Measurements from ENCODE around the gene SCNM1.

The SCNM1 gene

DNA sequence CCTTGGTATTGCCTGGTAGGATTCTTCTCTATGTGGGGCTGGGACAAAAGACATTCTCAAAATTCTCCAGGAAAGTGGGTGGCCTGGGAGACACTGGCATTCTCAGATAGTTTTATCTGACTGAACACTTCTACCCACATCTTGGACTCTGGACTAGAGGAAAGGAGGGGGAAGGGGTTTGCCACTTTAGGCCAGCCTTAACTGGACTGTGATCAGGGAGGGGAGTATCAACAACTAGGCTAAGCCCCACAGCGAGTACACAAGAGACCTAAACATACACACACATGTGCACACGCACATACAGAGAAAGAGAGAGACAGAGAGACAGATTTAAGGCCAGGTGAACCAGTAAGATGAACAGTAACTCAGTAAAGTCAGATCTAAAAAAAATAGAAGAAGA, 18.3 kb upstream of the SCNM1 start:
- Histone ChIP-seq H3K9me3 (ENCODE audit: control insufficient read depth, insufficient read depth, low read depth, low read length) (no peaks in the 10 kb centered on the region), H3K4me1 (ENCODE audit: control insufficient read depth, insufficient read depth, low read length) (peaks cover 3% of the 10 kb centered on the region; the same call in 1 of the 2 replicates), H3K4me3 (ENCODE audit: low read depth, low read length) (no peak overlapping the region), H3K36me3 (ENCODE audit: control insufficient read depth in 2 of 2, insufficient read depth in 1 of 2, low read length in 2 of 2) (no peaks in the 10 kb centered on the region), H3K27ac (ENCODE audit: extremely low read depth, low read depth, low read length) (no peak overlapping the region)
- TF ChIP-seq, protein P1, sequence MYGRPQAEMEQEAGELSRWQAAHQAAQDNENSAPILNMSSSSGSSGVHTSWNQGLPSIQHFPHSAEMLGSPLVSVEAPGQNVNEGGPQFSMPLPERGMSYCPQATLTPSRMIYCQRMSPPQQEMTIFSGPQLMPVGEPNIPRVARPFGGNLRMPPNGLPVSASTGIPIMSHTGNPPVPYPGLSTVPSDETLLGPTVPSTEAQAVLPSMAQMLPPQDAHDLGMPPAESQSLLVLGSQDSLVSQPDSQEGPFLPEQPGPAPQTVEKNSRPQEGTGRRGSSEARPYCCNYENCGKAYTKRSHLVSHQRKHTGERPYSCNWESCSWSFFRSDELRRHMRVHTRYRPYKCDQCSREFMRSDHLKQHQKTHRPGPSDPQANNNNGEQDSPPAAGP (tag by site-specific recombination; IDR thresholded peaks at IDR 0.05): no peak
- TF ChIP-seq ZNF544 (tag by site-specific recombination; IDR thresholded peaks at IDR 0.05) (no peak), ZNF248 (tag by site-specific recombination; IDR thresholded peaks at IDR 0.05) (no peak), ZNF707 (tag by site-specific recombination; IDR thresholded peaks at IDR 0.05) (no peak), GLIS1 (tag by site-specific recombination; IDR thresholded peaks at IDR 0.05) (no peak)
- TF ChIP-seq, protein P2, sequence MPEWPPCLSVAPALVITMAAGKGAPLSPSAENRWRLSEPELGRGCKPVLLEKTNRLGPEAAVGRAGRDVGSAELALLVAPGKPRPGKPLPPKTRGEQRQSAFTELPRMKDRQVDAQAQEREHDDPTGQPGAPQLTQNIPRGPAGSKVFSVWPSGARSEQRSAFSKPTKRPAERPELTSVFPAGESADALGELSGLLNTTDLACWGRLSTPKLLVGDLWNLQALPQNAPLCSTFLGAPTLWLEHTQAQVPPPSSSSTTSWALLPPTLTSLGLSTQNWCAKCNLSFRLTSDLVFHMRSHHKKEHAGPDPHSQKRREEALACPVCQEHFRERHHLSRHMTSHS (tag by site-specific recombination; IDR thresholded peaks at IDR 0.05): no peak
- ChIA-PET POLR2A (no interaction called here), CTCF (interaction anchor here (1.2 kb wide), 1 partner anchor 9 kb away, joined by 6 read pairs; the partner anchor contains the start of gene TNFAIP8L2)

DNA sequence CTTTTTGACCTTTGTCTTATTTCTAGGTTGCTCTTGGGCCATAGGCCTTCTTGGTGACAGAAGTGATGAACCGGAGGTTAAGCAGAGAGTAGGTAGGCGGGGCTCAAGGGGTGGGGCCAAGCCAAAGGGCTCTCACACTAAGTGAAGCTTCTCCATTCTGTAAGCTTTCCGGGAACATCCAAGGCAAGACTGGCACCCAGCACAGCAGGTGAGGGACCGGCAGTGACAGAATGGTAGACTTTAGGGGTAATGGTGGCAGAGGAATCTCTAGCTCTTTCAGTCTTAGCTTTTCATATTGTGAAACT, 9.5 kb upstream of the SCNM1 start, which contains the start of gene TNFAIP8L2:
Gene TNFAIP8L2 (plus strand): TSS at position 135 of the 305 bp plus-strand sequence. CDS start 2,049 bp downstream, outside the sequence.
- no peak within 1 kb of the TSS for H3K27ac ChIP-seq (ENCODE audit: extremely low read depth, low read depth, low read length)
- POLR2A ChIA-PET: interaction anchor here (1.1 to 1.2 kb wide), 2 partner anchors 9 to 33 kb away, joined by 3 to 4 read pairs; partner anchors contain the start of genes LYSMD1, SCNM1 and VPS72
- CTCF ChIA-PET: interaction anchor here (0.6 to 6.4 kb wide), 11 partner anchors 8 to 132 kb away, joined by 3 to 124 read pairs (median 4); partner anchors contain the start of genes LYSMD1 and TMOD4

DNA sequence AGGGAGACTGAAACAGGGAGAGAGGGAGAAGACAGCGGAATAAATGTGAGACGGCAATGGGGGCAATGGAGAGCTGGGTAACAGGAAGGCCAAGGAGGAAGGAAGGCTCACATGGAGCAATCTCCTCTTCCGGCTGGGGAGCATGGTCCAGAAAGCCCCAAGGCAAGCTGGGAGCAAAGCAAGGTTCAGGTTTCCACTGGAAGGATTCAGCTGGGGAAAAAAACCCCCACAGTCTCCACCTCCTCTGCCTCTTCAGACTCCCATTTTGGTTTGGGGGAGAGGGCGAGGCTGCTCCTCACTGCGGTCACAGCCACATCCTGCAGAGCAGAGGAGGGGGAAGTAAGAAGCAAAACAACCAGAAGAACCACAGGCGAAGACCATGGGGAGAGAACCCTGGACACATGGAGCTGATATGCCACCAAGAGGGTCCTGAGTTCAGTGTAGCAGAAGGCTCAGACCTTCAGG, 8.8 kb upstream of the SCNM1 start:
- CTCF ChIA-PET: interaction anchor here (0.6 to 6.4 kb wide), 10 partner anchors 8 to 132 kb away, joined by 3 to 124 read pairs (median 5); partner anchors contain the start of genes LYSMD1 and TMOD4
- no peaks in the 10 kb centered on the region for H3K4me1 ChIP-seq (ENCODE audit: control insufficient read depth, insufficient read depth, low read length)
- no peak overlapping the region for H3K4me3 ChIP-seq (ENCODE audit: low read depth, low read length)
- POLR2A ChIA-PET: interaction anchor here (0.6 to 1.2 kb wide), 3 partner anchors 8 to 33 kb away, joined by 3 to 4 read pairs (median 4); partner anchors contain the start of genes LYSMD1, SCNM1 and VPS72
- H3K36me3 ChIP-seq (ENCODE audit: control insufficient read depth in 2 of 2, insufficient read depth in 1 of 2, low read length in 2 of 2): peaks cover 12 to 63% of the 10 kb centered on the region in 2 experiments
- H3K9me3 ChIP-seq (ENCODE audit: control insufficient read depth, insufficient read depth, low read depth, low read length): no peaks in the 10 kb centered on the region
- H3K27ac ChIP-seq (ENCODE audit: extremely low read depth, low read depth, low read length): no peak overlapping the region
- TF ChIP-seq ZNF112 (tag by site-specific recombination; IDR thresholded peaks at IDR 0.05) (no peak), SETDB1 (IDR thresholded peaks at IDR 0.05; ENCODE audit: insufficient read length, low read length) (no peak), ZNF658 (tag by site-specific recombination; IDR thresholded peaks at IDR 0.05) (no peak), YY1 (tag by site-specific recombination; IDR thresholded peaks at IDR 0.05) (no peak), ZNF416 (tag by site-specific recombination; IDR thresholded peaks at IDR 0.05) (no peak), ZNF423 (tag by site-specific recombination; IDR thresholded peaks at IDR 0.05) (no peak), ZNF223 (tag by site-specific recombination; IDR thresholded peaks at IDR 0.05) (no peak), GLIS1 (tag by site-specific recombination; IDR thresholded peaks at IDR 0.05) (no peak), EGR2 (tag by site-specific recombination; IDR thresholded peaks at IDR 0.05; ENCODE audit: low read depth) (no peak), ZBTB20 (tag by site-specific recombination; IDR thresholded peaks at IDR 0.05) (no peak), ZFP69B (tag by site-specific recombination; IDR thresholded peaks at IDR 0.05) (no peak), ZSCAN30 (tag by site-specific recombination; IDR thresholded peaks at IDR 0.05) (no peak), ZSCAN16 (tag by site-specific recombination; IDR thresholded peaks at IDR 0.05) (no peak)
- TF ChIP-seq, protein P3, sequence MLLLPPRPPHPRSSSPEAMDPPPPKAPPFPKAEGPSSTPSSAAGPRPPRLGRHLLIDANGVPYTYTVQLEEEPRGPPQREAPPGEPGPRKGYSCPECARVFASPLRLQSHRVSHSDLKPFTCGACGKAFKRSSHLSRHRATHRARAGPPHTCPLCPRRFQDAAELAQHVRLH (tag by site-specific recombination; IDR thresholded peaks at IDR 0.05): no peak
- TF ChIP-seq, protein P1 (tag by site-specific recombination; IDR thresholded peaks at IDR 0.05): no peak
- TF ChIP-seq, protein P4, sequence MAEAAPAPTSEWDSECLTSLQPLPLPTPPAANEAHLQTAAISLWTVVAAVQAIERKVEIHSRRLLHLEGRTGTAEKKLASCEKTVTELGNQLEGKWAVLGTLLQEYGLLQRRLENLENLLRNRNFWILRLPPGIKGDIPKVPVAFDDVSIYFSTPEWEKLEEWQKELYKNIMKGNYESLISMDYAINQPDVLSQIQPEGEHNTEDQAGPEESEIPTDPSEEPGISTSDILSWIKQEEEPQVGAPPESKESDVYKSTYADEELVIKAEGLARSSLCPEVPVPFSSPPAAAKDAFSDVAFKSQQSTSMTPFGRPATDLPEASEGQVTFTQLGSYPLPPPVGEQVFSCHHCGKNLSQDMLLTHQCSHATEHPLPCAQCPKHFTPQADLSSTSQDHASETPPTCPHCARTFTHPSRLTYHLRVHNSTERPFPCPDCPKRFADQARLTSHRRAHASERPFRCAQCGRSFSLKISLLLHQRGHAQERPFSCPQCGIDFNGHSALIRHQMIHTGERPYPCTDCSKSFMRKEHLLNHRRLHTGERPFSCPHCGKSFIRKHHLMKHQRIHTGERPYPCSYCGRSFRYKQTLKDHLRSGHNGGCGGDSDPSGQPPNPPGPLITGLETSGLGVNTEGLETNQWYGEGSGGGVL (tag by site-specific recombination; IDR thresholded peaks at IDR 0.05): no peak
- TF ChIP-seq, protein P5, sequence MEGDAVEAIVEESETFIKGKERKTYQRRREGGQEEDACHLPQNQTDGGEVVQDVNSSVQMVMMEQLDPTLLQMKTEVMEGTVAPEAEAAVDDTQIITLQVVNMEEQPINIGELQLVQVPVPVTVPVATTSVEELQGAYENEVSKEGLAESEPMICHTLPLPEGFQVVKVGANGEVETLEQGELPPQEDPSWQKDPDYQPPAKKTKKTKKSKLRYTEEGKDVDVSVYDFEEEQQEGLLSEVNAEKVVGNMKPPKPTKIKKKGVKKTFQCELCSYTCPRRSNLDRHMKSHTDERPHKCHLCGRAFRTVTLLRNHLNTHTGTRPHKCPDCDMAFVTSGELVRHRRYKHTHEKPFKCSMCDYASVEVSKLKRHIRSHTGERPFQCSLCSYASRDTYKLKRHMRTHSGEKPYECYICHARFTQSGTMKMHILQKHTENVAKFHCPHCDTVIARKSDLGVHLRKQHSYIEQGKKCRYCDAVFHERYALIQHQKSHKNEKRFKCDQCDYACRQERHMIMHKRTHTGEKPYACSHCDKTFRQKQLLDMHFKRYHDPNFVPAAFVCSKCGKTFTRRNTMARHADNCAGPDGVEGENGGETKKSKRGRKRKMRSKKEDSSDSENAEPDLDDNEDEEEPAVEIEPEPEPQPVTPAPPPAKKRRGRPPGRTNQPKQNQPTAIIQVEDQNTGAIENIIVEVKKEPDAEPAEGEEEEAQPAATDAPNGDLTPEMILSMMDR (tag by site-specific recombination; IDR thresholded peaks at IDR 0.05): no peak

More for the DNA sequence above, 9.5 kb upstream of the SCNM1 start, which contains the start of gene TNFAIP8L2:
- Histone ChIP-seq H3K9me3 (ENCODE audit: control insufficient read depth, insufficient read depth, low read depth, low read length) (no peaks in the 10 kb centered on the region), H3K36me3 (ENCODE audit: control insufficient read depth in 2 of 2, insufficient read depth in 1 of 2, low read length in 2 of 2) (peaks cover 12 to 57% of the 10 kb centered on the region in 2 experiments), H3K4me3 (ENCODE audit: low read depth, low read length) (no peak within 1 kb of the TSS), H3K4me1 (ENCODE audit: control insufficient read depth, insufficient read depth, low read length) (no peaks in the 10 kb centered on the region)
- TF ChIP-seq KLF9 (tag by site-specific recombination; IDR thresholded peaks at IDR 0.05; ENCODE audit: low read depth) (peak; percentile 56), SP2 (tag by site-specific recombination; IDR thresholded peaks at IDR 0.05) (0 out of 2 replicates have a peak, but pooled peaks have one; percentile 12), TRIM28 (IDR thresholded peaks at IDR 0.05; ENCODE audit: borderline replicate concordance, low read length) (no peak)
- TF ChIP-seq, protein P6, sequence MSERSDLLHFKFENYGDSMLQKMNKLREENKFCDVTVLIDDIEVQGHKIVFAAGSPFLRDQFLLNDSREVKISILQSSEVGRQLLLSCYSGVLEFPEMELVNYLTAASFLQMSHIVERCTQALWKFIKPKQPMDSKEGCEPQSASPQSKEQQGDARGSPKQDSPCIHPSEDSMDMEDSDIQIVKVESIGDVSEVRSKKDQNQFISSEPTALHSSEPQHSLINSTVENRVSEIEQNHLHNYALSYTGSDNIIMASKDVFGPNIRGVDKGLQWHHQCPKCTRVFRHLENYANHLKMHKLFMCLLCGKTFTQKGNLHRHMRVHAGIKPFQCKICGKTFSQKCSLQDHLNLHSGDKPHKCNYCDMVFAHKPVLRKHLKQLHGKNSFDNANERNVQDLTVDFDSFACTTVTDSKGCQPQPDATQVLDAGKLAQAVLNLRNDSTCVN (tag by site-specific recombination; optimal IDR thresholded peaks at IDR 0.05): no peak

Measured in HEK293 (cell line).